ENCODE data around the gene CPOX.
"Not testable (repeated sequence)": the region's sequence is repeated elsewhere in the genome, so short reads cannot be mapped to it uniquely, and the experiment has no call there.

The CPOX gene

GRCh38 chr3:98593046-98593936 is at the start of gene CPOX:
Gene CPOX, minus strand, starts transcription at chr3:98593611. Its CDS starts 107 bp downstream, at chr3:98593504.
- DNase-seq: peak; percentile 73

DNA sequence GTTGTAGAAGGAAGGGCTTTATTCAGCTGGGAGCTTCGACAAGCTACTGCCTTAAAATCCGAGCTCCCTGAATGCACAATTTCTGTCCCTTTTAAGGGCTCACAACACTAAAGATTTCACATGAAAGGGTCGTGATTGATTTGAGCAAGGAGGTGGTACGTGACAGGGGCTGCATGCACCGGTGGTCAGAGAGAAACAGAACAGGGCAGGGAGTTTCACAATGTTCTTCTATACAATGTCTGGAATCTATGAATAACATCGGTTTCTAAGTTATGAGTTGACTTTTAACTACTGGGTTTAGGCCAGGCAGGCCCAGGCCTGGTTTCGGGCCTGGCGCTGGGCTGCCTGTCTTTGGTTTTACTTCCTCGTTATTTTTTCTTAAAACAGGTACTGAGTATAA is 49.4 kb upstream of the CPOX start:
- DNase-seq: not testable (repeated sequence)

GRCh38 chr3:98641756-98642155 is 48.3 kb upstream of the CPOX start:
- not testable (repeated sequence) for DNase-seq

DNA sequence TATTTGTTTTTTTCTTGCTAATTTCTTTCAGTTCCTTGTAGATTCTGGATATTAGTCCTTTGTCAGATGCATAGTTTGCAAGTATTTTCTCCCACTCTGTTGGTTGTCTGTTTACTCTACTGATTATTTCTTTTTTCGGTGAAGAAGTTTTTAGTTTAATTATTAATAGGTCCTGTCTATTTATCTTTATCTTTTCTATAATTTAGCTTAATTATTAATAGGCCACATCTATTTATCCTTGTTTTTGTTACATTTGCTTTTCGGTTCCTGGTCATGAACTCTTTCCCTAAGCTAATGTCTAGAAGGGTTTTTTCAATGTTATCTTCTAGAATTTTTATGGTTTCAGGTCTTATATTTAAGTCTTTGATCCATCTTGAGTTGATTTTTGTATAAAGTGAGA is 45.1 kb upstream of the CPOX start:
- DNase-seq: not testable (repeated sequence)

DNA sequence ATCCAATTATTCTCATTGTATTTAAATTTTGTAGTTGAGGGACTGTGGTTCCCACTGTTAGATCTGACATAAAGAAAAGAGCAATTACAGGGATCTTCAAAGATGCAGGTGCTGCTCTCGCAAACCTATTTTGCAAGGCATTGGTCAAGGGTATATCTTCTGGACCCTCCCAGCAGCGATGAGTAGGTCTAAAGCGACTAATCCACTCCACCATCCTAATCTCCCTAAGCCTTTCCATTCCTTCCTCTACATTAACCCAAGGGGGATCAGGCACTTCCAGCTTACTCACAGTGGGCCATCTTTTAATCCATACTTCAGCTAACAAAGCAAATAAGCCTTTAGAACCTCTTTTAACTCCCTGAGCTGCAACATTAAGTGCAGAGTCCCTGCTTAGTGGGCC is 37.0 kb upstream of the CPOX start:
- DNase-seq: no peak

DNA sequence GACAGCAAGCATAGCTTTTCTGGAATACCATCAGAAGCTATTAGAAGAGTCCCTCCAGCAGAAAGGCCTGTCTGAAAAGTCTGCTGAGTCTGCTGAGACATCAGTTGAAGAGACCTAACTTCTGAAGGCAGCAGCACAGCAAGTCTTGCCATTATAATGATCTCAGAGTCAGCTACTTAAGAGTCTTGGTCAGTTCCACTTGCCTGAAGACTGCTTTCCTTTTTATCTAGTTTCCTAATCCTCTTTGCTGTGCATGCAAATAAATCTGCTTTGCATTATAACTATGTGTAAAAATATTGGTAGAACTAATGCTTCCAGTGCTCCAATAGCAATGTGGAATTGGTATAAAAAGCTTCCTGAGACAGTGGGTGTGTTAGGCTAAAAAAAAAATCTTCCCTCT is 34.9 kb upstream of the CPOX start:
- DNase-seq: no peak

GRCh38 chr3:98626151-98626550 is 32.7 kb upstream of the CPOX start:
- DNase-seq: no peak

- no peak for DNase-seq
These were observed 30.3 kb upstream of the CPOX start for GRCh38 chr3:98623572-98624280.

- no peak for DNase-seq
These were observed 24.4 kb upstream of the CPOX start for GRCh38 chr3:98617841-98618240.

- DNase-seq: no peak
These were observed 20.2 kb upstream of the CPOX start for GRCh38 chr3:98613616-98614015.

DNA sequence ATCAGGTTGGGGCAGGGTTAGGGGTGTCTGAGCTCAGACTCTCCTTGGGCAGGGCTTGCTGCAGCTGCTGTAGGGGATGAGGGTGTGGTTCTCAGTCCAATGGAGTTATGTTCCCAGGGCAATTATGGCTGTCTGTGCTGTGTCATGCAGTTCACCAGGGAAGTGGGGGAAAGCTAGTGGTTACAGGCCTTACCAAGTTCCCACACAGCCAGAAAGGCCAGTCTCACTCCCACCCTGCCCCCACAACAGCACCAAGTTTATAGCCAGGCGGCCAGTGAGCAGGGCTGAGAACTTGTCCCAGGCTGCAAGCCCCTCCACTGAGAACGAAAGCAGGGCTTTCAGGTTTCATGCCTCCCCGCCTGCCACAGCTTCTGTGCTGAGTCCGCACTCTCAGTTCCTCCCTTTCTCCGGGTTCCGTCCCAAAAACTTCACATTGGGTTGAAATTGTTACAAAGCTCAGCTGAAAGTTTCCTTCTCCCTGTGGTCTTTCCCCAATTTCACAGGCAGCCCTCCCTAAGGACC is 19.6 kb upstream of the CPOX start:
- DNase-seq: no peak

DNA sequence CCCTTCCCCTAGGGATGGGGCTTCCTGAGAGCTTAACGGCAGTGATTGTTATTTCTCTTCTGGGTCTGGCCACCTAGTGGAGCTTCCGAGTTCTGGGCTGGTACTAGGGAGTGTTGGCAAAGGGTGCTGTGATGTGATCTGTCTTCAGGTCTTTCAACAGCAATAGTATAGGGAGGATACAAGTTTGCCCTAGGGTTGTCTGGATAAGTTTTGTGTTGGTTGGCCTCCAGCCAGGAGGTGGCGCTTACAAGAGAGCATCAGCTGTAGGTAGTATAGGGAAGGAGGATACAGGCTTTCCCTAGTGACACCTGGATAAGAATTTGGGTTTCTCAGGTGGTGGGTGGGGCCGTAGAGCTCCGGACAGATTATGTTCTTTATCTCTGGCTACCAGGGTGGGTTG is 19.2 kb upstream of the CPOX start:
- no peak for DNase-seq

DNA sequence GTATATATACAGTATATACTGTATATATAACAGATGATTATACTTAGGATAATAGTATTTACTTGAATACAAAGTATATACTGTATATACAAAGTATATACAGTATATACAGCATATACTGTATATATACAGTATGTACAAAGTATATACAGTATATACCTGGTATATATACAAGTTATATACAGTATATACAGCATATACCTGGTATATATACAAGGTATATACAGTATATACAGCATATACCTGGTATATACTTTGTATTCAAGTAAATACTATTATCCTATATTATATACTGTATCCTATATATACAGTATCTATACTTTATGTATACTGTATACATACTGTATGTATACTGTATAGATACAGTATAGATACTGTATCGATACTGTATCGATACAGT is 14.6 kb upstream of the CPOX start:
- DNase-seq: no peak

- no peak for DNase-seq
These were observed 10.2 kb upstream of the CPOX start for GRCh38 chr3:98603580-98603979.

DNA sequence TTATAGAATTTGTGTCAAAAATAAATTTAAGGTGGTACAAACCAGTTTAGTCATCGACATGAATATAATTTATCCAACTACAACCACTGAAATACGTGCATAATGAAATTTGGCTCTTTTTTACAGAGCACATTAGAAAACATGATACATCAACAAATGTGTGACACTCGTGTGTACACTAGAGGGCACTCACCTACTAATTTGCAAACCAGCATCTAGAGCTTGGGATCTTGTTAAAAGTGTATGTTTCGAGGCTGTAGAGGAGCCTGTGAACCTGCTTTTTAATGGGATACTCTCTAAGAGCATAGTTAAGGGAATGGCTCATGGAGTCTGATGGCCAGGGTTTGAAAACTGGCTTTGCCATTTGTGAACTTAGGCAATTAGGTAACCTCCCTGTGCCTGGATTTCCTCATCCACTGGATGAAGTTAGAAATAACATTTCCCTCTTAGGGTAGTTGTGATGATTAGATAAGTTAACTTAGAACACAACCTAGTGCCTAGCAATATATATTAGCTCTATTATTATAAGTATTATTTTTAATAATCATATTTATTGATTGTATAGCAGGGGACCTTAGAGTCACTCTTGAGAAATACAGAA is 8.8 kb upstream of the CPOX start:
- DNase-seq: no peak

DNA sequence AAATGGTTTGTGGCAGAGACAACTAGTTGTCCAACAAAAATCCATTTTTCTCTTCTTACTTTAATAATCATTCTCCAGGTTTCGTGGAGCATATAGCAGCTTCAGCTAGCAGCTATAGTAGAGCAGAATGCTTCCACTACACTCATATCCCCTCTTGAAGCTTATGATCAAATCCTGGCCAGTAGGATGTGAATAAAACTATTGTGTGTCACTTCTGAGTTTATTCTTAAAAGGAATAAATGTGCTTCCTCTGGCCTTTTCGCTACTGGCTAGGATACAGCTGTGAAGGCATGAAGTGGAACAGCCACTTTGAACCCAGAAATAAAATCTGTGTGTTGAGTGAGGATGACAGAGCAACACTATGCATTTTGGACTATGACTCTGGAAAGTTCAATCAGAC is 7.8 kb upstream of the CPOX start:
- no peak for DNase-seq

DNA sequence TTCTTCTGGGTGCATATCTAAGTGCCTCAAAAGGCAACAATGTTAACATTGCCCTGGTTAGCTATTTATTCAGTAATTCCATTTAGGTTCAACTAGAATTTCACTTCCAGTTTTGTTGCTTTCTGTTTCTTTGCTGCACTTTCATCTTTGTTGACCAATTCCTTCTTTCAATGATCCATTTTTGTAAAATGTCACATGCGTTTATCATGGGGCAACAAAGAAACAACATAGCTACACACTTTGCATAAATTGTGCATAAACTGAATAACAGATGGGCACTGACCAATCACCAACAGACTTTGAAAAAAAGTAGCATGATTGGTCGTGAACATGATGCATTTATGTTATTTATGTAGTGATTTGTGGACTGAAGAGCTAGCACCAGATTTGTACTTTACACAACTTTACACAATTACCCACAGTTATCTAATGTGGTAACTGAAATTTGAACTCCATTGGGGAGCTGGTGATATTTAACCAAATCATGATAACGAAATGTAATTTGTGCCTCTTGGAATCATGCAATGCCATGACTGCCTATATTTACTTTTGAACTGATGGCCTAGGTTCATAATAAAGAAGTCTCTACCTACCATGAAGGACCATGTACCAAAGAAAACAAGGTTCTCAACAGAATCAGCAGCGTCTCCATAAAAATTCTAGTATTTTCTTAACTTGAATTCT is 7.1 kb upstream of the CPOX start:
- no peak for DNase-seq

- DNase-seq: no peak
These were observed 6.4 kb upstream of the CPOX start for GRCh38 chr3:98599647-98600411.

- no peak for DNase-seq
These were observed 5.1 kb upstream of the CPOX start for GRCh38 chr3:98598492-98598891.

DNA sequence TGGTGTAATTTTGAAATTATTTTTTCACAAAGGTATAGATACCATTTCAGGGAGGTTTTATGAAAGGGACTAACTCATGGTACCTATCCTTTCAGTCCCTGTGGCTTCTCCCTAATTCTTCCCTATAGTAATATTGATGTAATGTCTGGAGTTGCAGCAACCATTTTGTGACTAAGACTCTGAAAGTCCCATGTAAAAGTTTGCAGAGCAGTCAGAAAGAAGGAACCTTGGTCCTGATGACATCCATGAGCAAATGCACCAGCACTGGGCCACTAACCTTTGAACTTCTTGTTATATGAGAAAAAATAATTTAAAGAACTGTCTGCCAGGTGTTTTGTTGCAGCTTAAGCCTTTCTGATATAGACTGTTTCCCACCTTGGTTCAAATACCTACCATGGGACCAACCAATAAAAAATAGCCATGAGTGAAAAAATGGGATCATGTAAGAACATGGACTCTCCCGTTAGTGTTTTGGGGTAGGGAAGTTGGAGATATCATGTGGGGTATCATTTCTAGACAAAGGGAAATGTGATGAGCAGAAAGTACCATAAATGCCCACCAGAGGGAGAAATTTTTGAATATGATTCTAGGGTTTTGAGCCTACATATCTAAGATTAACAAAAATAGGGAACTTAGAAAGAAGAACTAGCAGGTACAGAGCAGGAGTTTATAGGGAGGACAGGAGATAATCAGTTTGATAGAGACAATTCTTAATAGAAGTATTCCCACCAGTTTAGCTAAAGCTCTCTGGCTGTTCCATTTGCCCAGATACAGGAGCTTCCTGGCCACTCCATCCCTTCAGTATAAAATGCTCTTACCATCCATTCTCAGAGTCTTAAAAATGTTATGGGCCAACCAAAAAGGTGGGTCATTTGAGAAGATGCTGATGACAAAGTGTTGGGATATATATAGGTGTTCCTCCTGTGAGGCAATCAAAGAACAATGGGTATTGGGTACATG is 3.4 kb upstream of the CPOX start:
- no peak for DNase-seq

DNA sequence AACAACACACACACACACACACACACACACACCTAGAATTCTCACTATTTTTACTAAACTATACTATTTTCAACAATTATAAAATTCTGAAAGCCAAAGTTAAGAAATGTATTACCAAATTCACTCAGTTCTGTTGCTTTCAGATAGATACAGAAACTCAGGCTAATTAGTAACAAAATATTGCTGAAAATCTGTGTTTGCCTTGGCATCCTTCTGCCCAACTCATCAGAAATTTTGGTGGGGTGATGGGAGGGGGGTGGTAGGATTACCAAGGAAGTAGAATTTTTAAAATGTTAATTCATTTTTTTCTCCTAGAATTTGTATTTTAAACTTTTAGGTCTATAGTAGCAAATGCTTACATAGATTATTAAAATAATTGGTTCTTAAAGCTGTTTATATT is 2.7 kb upstream of the CPOX start:
- no peak for DNase-seq
